IPS-18a (cell line): Measurements from ENCODE around the gene NRCAM.

ENCODE experiments used
- H3K27ac ChIP-seq: one replicate; pipeline ENCODE4 v1.5.1; 2013; ENCODE audit warnings: low read length
- H3K27me3 ChIP-seq: one replicate; pipeline ENCODE4 v1.6.1; 2013; ENCODE audit warnings: mild to moderate bottlenecking, low read length; ENCODE audit not compliant: control insufficient read depth, insufficient read depth
- H3K36me3 ChIP-seq: one replicate; pipeline ENCODE4 v1.6.1; 2013; ENCODE audit warnings: low read depth, low read length; ENCODE audit not compliant: control insufficient read depth
- H3K4me1 ChIP-seq: one replicate; pipeline ENCODE4 v1.6.1; 2013; ENCODE audit warnings: low read depth, low read length; ENCODE audit not compliant: control insufficient read depth
- H3K4me3 ChIP-seq: one replicate; pipeline ENCODE4 v1.5.1; 2013; ENCODE audit warnings: low read length
- H3K9ac ChIP-seq: one replicate; pipeline ENCODE4 v1.6.1; 2013; ENCODE audit warnings: mild to moderate bottlenecking, low read length, moderate library complexity
- H3K9me3 ChIP-seq: one replicate; pipeline ENCODE4 v1.6.1; 2013; ENCODE audit warnings: low read depth, low read length; ENCODE audit not compliant: control insufficient read depth

Gene NRCAM

DNA sequence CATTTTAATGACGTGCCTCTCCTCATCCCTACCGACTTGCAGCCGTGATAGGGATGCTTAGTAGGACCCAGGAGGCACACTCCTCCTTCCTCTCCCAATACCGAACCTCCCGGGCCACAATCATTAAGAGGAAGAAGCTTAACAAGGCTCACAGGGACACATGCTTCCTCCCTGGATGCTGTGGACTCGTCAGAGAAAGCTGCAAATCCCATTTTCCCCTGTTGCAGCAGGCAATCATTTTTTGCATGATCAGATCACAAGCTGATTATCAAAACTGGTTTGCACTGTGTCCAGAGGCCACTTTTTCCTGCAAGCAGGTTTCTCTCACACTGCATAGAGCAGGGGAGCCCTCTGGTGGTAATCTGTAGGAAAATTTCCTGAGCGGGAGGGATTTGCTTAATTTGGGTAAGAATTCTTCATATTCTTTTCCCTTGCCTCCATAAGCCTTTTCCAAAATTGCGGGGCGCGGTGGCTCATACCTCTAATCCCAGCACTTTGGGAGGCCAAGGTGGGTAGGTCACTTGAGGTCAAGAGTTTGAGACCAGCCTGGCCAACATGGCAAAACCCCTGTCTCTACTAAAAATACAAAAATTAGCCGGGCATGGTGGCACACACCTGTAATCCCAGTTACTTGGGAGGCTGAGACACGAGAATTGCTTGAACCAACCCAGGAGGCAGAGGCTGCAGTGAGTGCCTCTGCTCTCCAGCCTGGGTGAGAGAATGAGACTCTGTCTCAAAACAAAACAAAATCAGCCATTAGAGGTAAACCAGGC lies 310.0 kb downstream of the NRCAM start:
- Histone ChIP-seq H3K9ac (no peak overlapping the region), H3K4me1 (no peaks in the 10 kb centered on the region), H3K27ac (no peak overlapping the region), H3K27me3 (no peaks in the 10 kb centered on the region), H3K4me3 (peak overlapping the region; percentile 70), H3K9me3 (no peaks in the 10 kb centered on the region), H3K36me3 (no peaks in the 10 kb centered on the region)

DNA sequence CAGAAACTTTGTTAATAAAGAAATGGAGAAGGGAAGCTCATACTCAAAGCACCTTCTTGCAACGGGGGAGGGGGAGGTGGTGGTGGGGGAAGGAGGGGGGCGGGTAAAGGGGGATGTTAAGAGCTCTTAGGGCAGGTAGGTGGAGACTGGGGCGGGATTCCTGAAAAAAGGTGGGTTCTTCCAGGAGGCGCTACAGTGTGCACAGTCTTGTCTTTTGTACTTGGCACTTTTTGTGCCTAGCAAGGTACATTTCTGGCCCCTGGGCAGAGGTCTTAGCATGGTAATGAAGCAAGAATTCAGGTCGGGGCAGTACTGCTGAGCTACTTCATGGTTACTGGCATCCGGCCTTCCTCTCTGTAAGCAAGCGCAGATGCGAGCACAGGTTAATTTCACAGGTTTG lies 310.8 kb downstream of the NRCAM start:
- Histone ChIP-seq H3K27ac (no peak overlapping the region), H3K36me3 (no peaks in the 10 kb centered on the region), H3K27me3 (no peaks in the 10 kb centered on the region), H3K4me3 (no peak overlapping the region), H3K9ac (no peak overlapping the region), H3K4me1 (no peaks in the 10 kb centered on the region), H3K9me3 (no peaks in the 10 kb centered on the region)

DNA sequence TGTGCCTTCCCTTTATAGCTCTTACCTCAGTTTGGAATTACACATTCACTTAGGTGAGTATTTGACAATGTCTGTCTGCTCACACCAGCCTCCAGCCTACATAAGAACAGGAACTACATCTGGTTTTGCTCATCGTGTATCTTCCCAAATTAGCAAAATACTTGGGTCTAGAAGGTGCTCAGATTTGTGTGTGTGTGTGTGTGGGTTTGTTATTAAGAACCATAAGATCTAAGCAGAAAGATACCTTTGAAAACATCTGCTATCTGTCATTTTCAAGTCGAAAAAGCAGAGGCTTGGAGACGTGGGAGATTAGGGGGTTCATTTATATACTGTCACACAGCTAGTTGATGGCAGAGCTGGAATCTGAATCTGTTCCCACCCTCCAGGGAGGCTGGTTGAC lies 311.3 kb downstream of the NRCAM start:
- no peaks in the 10 kb centered on the region for H3K9me3 ChIP-seq
- H3K4me3 ChIP-seq: no peak overlapping the region
- H3K9ac ChIP-seq: no peak overlapping the region
- H3K36me3 ChIP-seq: no peaks in the 10 kb centered on the region
- no peak overlapping the region for H3K27ac ChIP-seq
- H3K4me1 ChIP-seq: no peaks in the 10 kb centered on the region
- H3K27me3 ChIP-seq: no peaks in the 10 kb centered on the region

DNA sequence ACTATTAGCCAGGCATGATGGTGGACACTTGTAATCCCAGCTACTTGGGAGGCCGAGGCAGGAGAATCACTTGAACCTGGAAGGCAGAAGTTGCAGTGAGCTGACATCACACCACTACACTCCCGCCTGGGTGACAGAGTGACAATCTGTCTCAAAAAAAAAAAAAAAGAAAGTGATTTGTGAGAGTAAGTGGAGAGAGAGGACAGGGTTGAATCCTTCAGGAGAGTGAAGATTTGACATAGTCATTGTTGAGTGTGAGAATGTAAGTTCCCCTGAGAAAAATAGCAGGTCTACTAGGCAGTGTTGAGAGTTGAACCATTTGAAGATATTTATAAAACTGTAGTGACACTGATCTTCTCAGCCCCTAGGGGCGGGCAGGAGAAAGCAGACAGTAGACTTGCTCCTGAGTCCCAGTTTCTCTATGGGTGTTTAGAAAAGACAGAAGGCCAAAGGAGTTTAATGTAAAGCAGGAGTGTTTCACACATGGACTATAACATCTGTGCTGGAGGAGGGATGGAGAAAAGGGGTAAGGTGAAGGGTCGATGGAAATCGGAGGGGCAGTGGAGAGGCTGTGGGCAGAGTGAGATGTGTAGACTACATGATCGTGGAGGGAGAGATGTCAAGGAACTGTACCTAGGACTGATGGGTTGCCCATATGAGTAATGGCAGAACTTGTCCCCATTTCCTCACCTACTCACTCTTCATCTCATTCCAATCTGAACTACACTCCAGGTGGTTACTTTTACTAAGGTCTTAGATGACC lies 312.4 kb downstream of the NRCAM start:
- no peak overlapping the region for H3K4me3 ChIP-seq
- no peaks in the 10 kb centered on the region for H3K36me3 ChIP-seq
- H3K9ac ChIP-seq: no peak overlapping the region
- no peaks in the 10 kb centered on the region for H3K9me3 ChIP-seq
- no peak overlapping the region for H3K27ac ChIP-seq
- H3K4me1 ChIP-seq: no peaks in the 10 kb centered on the region
- no peaks in the 10 kb centered on the region for H3K27me3 ChIP-seq

DNA sequence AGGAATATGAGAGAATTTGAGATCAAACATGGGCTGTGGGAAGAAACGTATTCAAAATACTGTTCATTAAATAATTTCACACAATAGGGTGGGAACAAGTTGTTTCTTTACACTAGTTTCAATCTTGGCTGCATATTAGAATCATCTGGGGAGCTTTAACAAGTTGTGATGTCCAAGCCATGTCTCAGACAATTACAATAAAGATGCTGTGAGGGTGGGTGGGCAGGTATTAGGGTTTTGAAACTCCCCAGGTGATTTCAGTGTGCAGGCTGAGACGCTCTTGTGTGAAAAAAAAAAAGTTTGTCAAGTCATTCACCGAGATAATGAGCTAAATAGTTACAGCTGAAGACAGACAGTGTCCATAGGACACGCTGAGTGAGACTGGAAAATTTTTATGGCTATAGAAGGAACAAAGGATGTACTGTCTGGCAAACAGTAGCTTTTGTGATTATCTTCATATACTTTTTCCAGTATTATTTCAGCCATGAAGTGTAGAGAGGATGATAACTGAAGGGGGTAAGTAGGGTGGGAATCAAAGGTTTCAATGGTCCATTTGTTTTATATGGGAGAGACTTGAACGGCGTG lies 313.5 kb downstream of the NRCAM start:
- Histone ChIP-seq H3K27ac (no peak overlapping the region), H3K9ac (no peak overlapping the region), H3K4me3 (no peak overlapping the region), H3K9me3 (no peaks in the 10 kb centered on the region), H3K4me1 (no peaks in the 10 kb centered on the region), H3K36me3 (no peaks in the 10 kb centered on the region), H3K27me3 (no peaks in the 10 kb centered on the region)

DNA sequence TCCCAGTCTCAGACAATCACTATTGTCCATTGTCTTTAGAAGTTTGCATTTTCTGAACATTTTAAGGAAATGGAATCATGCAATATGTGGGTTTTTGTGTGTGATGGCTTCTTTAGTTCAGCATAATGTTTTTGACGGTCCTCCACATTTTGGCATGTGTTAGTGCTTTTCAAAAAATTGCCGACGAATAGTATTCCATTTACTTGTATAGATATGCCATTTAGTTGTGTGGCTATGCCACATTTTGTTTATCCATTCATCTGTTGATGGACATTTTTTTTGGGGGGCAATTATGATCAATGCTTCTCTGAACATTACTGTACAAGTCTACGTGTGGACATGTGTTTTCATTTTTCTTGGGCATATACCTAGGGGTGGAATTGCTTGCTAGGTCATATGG lies 314.1 kb downstream of the NRCAM start:
- no peaks in the 10 kb centered on the region for H3K27me3 ChIP-seq

DNA sequence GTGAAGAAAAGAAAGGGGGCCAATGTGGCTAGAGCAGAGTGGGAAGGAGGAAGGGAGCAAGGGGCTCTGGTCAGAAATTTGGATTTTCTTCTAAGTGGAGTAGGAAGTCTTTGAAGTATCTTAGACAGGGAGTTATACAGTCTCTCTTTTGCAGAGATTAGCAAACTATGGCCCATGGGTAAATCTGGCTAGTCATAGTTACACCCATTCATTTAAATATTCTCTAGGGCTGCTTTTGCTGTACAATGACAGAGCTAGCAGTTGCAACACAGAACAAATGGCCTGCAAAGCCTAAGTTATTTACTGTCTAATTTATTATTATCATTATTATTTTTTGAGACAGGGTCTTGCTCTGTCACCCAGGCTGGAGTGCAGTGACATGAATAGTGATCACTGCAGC lies 315.6 kb downstream of the NRCAM start:
- Histone ChIP-seq H3K27me3 (no peaks in the 10 kb centered on the region), H3K9ac (no peak overlapping the region), H3K27ac (no peak overlapping the region), H3K4me1 (no peaks in the 10 kb centered on the region), H3K4me3 (no peak overlapping the region), H3K9me3 (no peaks in the 10 kb centered on the region), H3K36me3 (no peaks in the 10 kb centered on the region)

More for the DNA sequence above, 314.1 kb downstream of the NRCAM start:
- Histone ChIP-seq H3K4me1 (no peaks in the 10 kb centered on the region), H3K9me3 (no peaks in the 10 kb centered on the region), H3K36me3 (no peaks in the 10 kb centered on the region), H3K9ac (no peak overlapping the region), H3K4me3 (no peak overlapping the region), H3K27ac (no peak overlapping the region)

DNA sequence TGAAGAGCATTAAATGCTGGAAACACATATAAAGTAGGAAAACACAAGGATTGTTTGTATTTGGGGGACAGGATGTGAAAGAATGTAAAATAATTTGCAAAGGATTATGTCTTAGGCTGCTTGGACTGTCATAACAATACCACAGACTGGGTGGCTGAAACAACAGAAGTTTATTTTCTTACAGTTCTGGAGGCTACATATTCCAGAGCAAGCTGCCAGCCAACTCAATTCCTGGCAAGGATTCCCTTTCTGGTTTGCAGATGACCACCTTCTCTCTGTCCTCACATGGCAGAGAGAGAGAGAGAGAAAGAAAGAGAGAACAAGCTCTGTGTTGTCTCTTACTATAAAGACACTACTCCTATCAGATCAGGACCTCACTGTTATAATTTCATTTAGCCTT lies 317.3 kb downstream of the NRCAM start:
- Histone ChIP-seq H3K9me3 (no peaks in the 10 kb centered on the region), H3K27ac (no peak overlapping the region), H3K36me3 (no peaks in the 10 kb centered on the region), H3K9ac (no peak overlapping the region), H3K4me3 (no peak overlapping the region), H3K4me1 (no peaks in the 10 kb centered on the region), H3K27me3 (no peaks in the 10 kb centered on the region)

DNA sequence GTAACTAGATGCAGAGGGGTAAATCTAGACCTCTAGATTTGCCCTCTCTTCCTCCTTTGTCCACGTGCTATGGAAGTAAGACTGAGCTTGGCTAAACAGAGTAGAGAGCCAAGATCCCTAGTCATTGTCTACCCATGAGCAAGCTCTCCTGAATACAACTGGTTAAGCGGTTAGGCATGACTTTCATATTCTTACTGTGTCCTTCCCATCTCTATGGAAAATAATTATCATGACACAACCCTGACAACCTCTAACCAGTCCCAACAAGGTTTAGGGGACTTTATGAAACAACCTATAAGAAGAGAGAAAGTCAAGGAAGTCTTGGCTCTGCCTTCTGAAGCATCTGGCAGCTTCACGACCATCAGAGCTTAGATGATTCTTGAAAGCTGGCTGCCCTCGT lies 318.2 kb downstream of the NRCAM start:
- H3K9me3 ChIP-seq: no peaks in the 10 kb centered on the region
- no peak overlapping the region for H3K4me3 ChIP-seq
- H3K27ac ChIP-seq: no peak overlapping the region
- no peak overlapping the region for H3K9ac ChIP-seq
- H3K27me3 ChIP-seq: no peaks in the 10 kb centered on the region
- H3K4me1 ChIP-seq: no peaks in the 10 kb centered on the region
- no peaks in the 10 kb centered on the region for H3K36me3 ChIP-seq

DNA sequence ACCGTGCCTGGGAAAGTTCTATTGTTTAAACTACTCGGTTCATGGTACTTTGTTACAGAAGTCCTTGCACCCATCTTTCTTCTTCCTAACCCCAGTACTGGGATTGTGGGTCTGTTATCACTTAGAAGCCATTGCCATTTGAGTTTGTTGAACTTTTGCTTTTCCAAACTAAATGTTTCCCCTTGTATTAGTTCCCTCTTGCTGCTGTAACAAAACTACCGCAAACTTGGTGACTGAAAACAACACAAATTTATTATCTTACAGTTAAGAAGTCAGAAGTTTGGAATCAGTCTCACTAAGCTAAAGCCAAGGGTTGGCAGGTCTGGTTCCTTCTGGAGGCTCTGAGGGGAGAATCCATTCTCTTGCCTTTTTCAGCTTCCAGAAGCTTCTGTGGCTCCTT lies 319.2 kb downstream of the NRCAM start:
- Histone ChIP-seq H3K9me3 (no peaks in the 10 kb centered on the region), H3K27ac (no peak overlapping the region), H3K4me1 (no peaks in the 10 kb centered on the region)

DNA sequence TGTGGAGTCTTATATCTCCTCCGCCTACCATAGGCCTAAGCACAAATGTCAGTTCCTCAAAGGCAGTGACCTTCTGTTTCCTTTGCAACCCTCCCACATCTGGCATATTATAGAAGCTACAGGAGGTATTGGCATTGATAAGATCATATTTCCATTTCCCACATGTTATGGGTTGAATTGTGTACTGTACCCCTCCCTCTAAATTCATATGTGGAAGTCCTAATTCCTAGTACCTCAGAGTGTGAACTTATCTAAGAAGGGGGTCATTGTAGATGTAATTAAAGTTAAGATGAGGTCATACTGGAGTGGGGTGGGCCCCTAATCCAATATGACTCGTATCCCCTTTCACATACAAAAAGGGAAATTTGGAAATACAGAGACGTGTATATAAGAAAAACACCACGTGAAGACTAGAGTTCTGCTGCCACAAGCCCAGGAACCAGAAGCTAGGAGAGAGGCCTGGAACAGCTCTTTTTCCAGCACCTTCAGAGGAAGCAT lies 320.0 kb downstream of the NRCAM start:
- H3K36me3 ChIP-seq: no peaks in the 10 kb centered on the region
- H3K27me3 ChIP-seq: no peaks in the 10 kb centered on the region
- no peaks in the 10 kb centered on the region for H3K9me3 ChIP-seq
- H3K4me1 ChIP-seq: no peaks in the 10 kb centered on the region
- H3K4me3 ChIP-seq: no peak overlapping the region
- H3K9ac ChIP-seq: no peak overlapping the region
- no peak overlapping the region for H3K27ac ChIP-seq

More for the DNA sequence above, 319.2 kb downstream of the NRCAM start:
- no peaks in the 10 kb centered on the region for H3K27me3 ChIP-seq
- no peaks in the 10 kb centered on the region for H3K36me3 ChIP-seq
- no peak overlapping the region for H3K9ac ChIP-seq
- no peak overlapping the region for H3K4me3 ChIP-seq
